Body of pancreas (tissue), 4 donors: ENCODE data around the gene VEZF1. TPM values are rescaled to one million over a fixed set of nuclear protein-coding genes. Genes with fewer than 3 reads are reported as not detected.
A peak's percentile ranks its signal among the peaks of the same experiment; 100 is the strongest.

Experiments
- ATAC-seq: fragments of 150-250 bp; one replicate; pipeline ENCODE4 v1.9.1; 2016
- DNase-seq, 4 donors: peaks; one replicate each; pipeline ENCODE4 v3.0.0-alpha.2; 2019
- H3K27ac ChIP-seq, 4 donors: fragments of 200-600 bp; sonication (generic); 1 replicate in 3 of 4; 2 replicates in 1 of 4; pipeline versions ENCODE4 v1.5.1 to v1.6.1; 2016 to 2019; ENCODE audit warnings: mild to moderate bottlenecking in 1 of 4, mixed read lengths in 1 of 4, moderate library complexity in 1 of 4
- H3K27me3 ChIP-seq, 2 donors: fragments of 200-600 bp; sonication (generic); one replicate each; pipeline ENCODE4 v1.6.0; 2016; ENCODE audit warnings: mild to moderate bottlenecking in 1 of 2
- H3K36me3 ChIP-seq, 2 donors: fragments of 200-600 bp; sonication (generic); replicated peaks in 1 of 2; 2 replicates each; pipeline ENCODE4 v1.5.1; 2016; ENCODE audit warnings: low read depth in 2 of 2; ENCODE audit not compliant: insufficient read depth in 1 of 2
- H3K4me1 ChIP-seq: fragments of 200-600 bp; sonication (generic); one replicate; pipeline ENCODE4 v1.6.0; 2016
- H3K4me3 ChIP-seq, 2 donors: fragments of 200-600 bp; sonication (generic); 1 replicate in 1 of 2; 2 replicates in 1 of 2; pipeline ENCODE4 v1.5.1; 2016 to 2019
- H3K9me3 ChIP-seq, 3 donors: fragments of 200-600 bp; sonication (generic); 1 replicate in 2 of 3; 2 replicates in 1 of 3; pipeline ENCODE4 v1.5.1; 2016
- POLR2A ChIP-seq, 3 donors: fragments of 450-650 bp; IDR thresholded peaks; one replicate each; pipeline ENCODE4 v1.6.1; 2016; ENCODE audit warnings: antibody characterized with exemption in 3 of 3, mild to moderate bottlenecking in 2 of 3
- whole genome bisulfite sequencing, 2 donors: methylation state at CpG; one replicate each; pipeline ENCODE4 v1.1.5; 2017; 5-methylcytosine and 5-hydroxymethylcytosine counted together
- intact Hi-C: fragments of 100-400 bp; cut with DNase I; formaldehyde crosslinking; loops from one replicate; pipeline ENCODE4 v1.15.1; 2023
- total RNA-seq, 2 donors: library from RNA; depleted of rRNA; stranded (reverse); fragments of >200 nt; gene quantifications; one replicate each; pipeline ENCODE4 v1.1.0, GENCODE V29; 2016
- TF ChIP-seq, protein P1 (sequence below), 7 experiments: fragments of 450-650 bp in 4 of 7; fragments of 200-600 bp in 3 of 7; sonication (generic) in 3 of 7; IDR thresholded peaks; one replicate each; pipeline ENCODE4 v1.5.1; 2016 to 2019; ENCODE audit warnings: antibody characterized with exemption in 7 of 7

Gene VEZF1
- total RNA-seq, 2 donors from 2014 or later = 14.5 to 39.4 TPM

DNA sequence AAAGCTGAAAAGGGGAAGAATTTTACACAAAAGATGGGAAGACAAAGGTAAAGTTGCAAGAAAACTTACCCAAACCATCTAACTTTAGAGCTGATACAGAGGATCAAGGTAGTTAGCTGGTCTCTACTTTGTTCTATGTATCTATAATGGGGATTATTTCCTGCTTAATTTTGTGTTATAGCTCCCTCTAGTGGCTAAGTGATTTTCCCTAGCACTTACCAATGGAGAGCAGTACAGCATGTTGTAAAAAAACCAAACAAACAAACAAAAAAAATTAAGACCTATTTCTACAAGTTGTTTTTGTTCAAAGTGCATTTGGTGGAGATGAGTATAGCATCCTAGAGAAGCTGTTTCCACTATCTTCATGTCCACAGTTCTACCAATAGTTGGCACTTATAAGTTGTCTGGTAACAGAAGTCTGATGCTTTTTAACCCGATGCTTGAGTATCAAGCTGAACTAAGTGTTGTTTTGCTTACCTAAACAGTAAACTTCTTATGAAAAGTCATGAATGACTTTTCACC lies 11.5 kb upstream of the VEZF1 start:
- ATAC-seq = peak; percentile 83
- DNase-seq = no peak
- peaks cover 0 to 5% of the 10 kb centered on the region in 2 donors for H3K36me3 ChIP-seq
- H3K27me3 ChIP-seq = no peaks in the 10 kb centered on the region
- no peak overlapping the region for H3K27ac ChIP-seq
- no peak overlapping the region for H3K4me3 ChIP-seq
- 42 to 46% methylated on average over 1 of the region's 1 CpG for WGBS, 2 donors
- intact Hi-C loops = no loop called here
- peak in 1 of 3 donors; percentile 6 for TF ChIP-seq POLR2A (IDR thresholded peaks at IDR 0.05)
- TF ChIP-seq, protein P1, sequence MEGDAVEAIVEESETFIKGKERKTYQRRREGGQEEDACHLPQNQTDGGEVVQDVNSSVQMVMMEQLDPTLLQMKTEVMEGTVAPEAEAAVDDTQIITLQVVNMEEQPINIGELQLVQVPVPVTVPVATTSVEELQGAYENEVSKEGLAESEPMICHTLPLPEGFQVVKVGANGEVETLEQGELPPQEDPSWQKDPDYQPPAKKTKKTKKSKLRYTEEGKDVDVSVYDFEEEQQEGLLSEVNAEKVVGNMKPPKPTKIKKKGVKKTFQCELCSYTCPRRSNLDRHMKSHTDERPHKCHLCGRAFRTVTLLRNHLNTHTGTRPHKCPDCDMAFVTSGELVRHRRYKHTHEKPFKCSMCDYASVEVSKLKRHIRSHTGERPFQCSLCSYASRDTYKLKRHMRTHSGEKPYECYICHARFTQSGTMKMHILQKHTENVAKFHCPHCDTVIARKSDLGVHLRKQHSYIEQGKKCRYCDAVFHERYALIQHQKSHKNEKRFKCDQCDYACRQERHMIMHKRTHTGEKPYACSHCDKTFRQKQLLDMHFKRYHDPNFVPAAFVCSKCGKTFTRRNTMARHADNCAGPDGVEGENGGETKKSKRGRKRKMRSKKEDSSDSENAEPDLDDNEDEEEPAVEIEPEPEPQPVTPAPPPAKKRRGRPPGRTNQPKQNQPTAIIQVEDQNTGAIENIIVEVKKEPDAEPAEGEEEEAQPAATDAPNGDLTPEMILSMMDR (IDR thresholded peaks at IDR 0.05) = peak; percentile 44 to 96 (median 85)
- H3K9me3 ChIP-seq = no peaks in the 10 kb centered on the region
- peaks cover 37% of the 10 kb centered on the region for H3K4me1 ChIP-seq

DNA sequence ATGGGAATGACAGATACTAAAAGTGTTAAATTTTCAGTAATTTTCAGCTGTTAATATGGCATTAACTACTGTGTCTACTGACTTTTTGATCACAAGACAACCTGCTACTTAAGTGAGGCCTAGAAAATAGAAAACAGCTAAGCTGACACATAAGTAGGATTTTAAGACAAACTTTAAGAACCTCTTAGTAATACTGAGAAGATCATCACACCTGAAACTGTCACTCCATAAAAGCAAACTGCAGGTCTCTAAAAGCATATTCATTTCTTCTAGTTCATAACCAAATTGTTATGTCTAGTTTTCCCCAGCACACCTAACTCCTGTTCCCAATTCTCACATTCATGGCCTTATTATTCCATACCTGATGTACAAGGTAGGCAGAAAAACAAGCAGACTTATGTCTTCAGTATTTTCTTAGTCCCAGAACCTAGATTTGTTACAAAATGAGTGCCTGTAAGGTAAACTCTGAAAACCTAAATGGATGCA lies 11.0 kb upstream of the VEZF1 start:
- ATAC-seq = no peak
- intact Hi-C loops = no loop called here
- no peaks in the 10 kb centered on the region for H3K27me3 ChIP-seq
- H3K4me1 ChIP-seq = peaks cover 32% of the 10 kb centered on the region
- DNase-seq = no peak
- no peak overlapping the region for H3K27ac ChIP-seq
- H3K36me3 ChIP-seq = peaks cover 0 to 3% of the 10 kb centered on the region in 2 donors
- TF ChIP-seq, protein P1 (IDR thresholded peaks at IDR 0.05) = no peak
- TF ChIP-seq POLR2A (IDR thresholded peaks at IDR 0.05) = no peak
- H3K4me3 ChIP-seq = no peak overlapping the region
- no peaks in the 10 kb centered on the region for H3K9me3 ChIP-seq

DNA sequence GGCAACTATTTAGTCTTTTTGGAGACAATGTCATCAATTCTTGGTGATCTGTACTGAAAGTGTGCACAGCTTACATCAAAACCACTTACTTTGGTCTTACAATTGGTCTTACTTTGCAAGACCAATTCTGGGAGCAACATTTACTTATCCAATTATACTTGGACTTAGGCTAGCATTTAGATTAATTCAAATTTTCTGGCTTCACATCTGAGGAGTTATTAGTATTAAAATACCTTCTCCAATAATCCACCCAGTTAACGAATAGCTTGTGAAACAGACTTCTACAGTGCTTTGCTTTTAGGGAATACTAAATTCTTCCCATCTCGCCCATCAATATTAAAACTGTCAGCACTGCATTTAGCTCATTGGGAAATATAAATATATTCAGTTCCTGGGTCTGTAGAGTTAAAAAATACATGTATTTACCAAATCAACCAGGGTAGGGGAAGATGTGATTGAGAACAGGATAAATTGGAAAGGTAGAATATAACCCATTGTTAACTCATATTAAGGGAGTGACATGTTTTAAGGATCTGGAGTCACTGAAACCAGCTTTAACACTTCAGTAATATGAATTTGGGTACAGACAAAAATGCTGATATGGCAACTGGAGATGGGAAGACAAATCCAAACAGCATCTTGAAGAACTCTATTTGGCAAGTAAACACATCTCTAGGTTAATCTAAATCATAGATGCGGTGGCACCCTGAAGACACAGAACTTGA lies 9.2 kb upstream of the VEZF1 start:
- H3K27me3 ChIP-seq = no peaks in the 10 kb centered on the region
- H3K4me3 ChIP-seq = no peak overlapping the region
- TF ChIP-seq, protein P1 (IDR thresholded peaks at IDR 0.05) = no peak
- TF ChIP-seq POLR2A (IDR thresholded peaks at IDR 0.05) = no peak
- no peaks in the 10 kb centered on the region for H3K9me3 ChIP-seq
- no peaks in the 10 kb centered on the region for H3K36me3 ChIP-seq
- intact Hi-C loops = no loop called here
- H3K4me1 ChIP-seq = peaks cover 20% of the 10 kb centered on the region
- ATAC-seq (no peak), DNase-seq (no peak)
- no peak overlapping the region for H3K27ac ChIP-seq
- 86 to 88% methylated on average over 3 of the region's 3 CpGs for WGBS, 2 donors

DNA sequence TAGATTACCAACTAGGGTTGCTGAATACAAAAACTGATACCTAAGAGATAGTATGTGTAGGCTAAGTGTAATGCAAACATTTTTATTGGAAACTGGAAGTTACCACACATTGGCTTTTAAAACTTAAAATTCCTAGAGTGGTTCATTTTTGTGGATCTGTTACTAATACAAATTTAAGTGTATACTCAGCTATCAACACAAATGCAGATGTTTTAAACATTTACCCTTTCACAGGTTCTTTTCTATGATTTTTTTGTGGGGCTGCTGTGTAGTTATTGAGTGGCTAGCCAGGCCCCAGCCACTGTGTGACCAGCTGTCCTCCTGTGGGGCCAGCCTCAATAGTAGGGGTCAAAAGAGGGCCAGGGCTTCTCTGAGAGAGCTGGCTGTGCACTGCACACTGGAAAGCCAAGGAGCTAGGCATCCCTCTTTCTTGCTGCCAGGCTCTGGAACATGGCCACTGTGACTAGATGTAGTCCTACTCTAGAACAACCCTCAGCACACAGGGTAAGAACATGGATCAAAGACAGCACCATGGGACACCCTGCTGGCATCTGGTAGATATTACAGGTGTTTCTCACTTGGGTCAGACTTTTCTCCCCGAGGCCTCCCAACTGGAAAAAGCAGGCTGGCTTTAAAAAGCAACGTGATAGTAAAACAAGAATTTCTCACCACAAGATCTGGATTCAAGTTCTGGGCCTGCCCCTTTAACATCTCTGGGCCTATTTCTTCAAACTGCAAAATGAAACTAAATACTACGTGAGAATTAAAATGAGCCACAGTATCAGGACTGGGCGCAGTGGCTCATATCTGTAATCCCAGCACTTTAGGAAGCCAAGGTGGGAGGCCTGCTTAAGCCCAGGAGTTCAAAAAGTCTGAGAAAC lies 7.3 kb upstream of the VEZF1 start:
- ATAC-seq (peak; percentile 90), DNase-seq (peak; percentile 73 to 80 (median 77))
- Histone ChIP-seq H3K4me3 (no peak overlapping the region), H3K36me3 (no peaks in the 10 kb centered on the region), H3K9me3 (no peaks in the 10 kb centered on the region), H3K27ac (peak overlapping the region in 1 of 4 donors; percentile 10), H3K4me1 (peaks cover 17% of the 10 kb centered on the region), H3K27me3 (no peaks in the 10 kb centered on the region)
- intact Hi-C loops = no loop called here
- WGBS, 2 donors = 25 to 34% methylated on average over 4 of the region's 4 CpGs
- TF ChIP-seq, protein P1 (IDR thresholded peaks at IDR 0.05) = peak; percentile 35 to 83 (median 79)
- TF ChIP-seq POLR2A (IDR thresholded peaks at IDR 0.05) = peak in 2 of 3 donors; percentile 4 to 17
